CD4-positive, alpha-beta memory T cell (primary cell): ENCODE measurements around the gene MAPK4. TPM values are rescaled to one million over a fixed set of nuclear protein-coding genes. Genes with fewer than 3 reads are reported as not detected.
"Not testable (repeated sequence)": the region's sequence is repeated elsewhere in the genome, so short reads cannot be mapped to it uniquely, and the experiment has no call there.

Source experiments
- CTCF ChIA-PET: fragments of 350-600 bp; sonication (Branson Sonifier 250); formaldehyde crosslinking; loops from one replicate; lab custom pipeline; 2021; ENCODE audit warnings: inconsistent platforms; ENCODE audit not compliant: partially characterized antibody; lab: Charles Lee
- POLR2A ChIA-PET: fragments of 350-600 bp; sonication (Branson Sonifier 250); formaldehyde crosslinking; loops from one replicate; lab custom pipeline; 2021; ENCODE audit not compliant: partially characterized antibody; lab: Charles Lee
- DNase-seq, 5 donors: peaks; one replicate each; pipeline versions ENCODE4 v3.0.0 to v3.0.0-alpha.2; 2020 to 2022; ENCODE audit warnings: mixed read lengths in 1 of 5
- H3K27ac ChIP-seq: one replicate; pipeline ENCODE4 v1.7.0; 2013; ENCODE audit warnings: low read depth, low read length
- H3K27me3 ChIP-seq: 2 replicates; pipeline ENCODE4 v1.7.0; 2013; ENCODE audit warnings: mild to moderate bottlenecking, low read length, moderate library complexity; ENCODE audit not compliant: insufficient read depth
- H3K36me3 ChIP-seq: 2 replicates; pipeline ENCODE4 v1.7.0; 2013; ENCODE audit warnings: mild to moderate bottlenecking, low read length, moderate library complexity; ENCODE audit not compliant: insufficient read depth
- H3K4me1 ChIP-seq: 2 replicates; pipeline ENCODE4 v1.7.0; 2013; ENCODE audit warnings: mild to moderate bottlenecking, low read length, moderate library complexity; ENCODE audit not compliant: insufficient read depth
- H3K4me3 ChIP-seq, 2 donors: one replicate each; pipeline ENCODE4 v1.7.0; 2013; ENCODE audit warnings: low read length in 2 of 2, mild to moderate bottlenecking in 1 of 2
- H3K9me3 ChIP-seq, 2 donors: one replicate each; pipeline ENCODE4 v1.7.0; 2013; ENCODE audit warnings: low read length in 2 of 2, control low read depth in 1 of 2; ENCODE audit not compliant: control insufficient read depth in 1 of 2
- H3K27ac Mint-ChIP-seq, 7 donors: one replicate each; pipeline ENCODE4 v1.8.0; 2020 to 2021; ENCODE audit warnings: mixed read lengths in 7 of 7, mild to moderate bottlenecking in 6 of 7, inconsistent platforms in 3 of 7, moderate library complexity in 3 of 7
- H3K27me3 Mint-ChIP-seq, 2 donors: one replicate each; pipeline ENCODE4 v1.8.0; 2020 to 2021; ENCODE audit warnings: mixed read lengths in 2 of 2
- H3K36me3 Mint-ChIP-seq, 2 donors: one replicate each; pipeline ENCODE4 v1.8.0; 2020 to 2021; ENCODE audit warnings: mixed read lengths in 2 of 2, inconsistent platforms in 1 of 2, mild to moderate bottlenecking in 1 of 2
- H3K4me1 Mint-ChIP-seq, 4 donors: one replicate each; pipeline ENCODE4 v1.8.0; 2020 to 2021; ENCODE audit warnings: mixed read lengths in 4 of 4, mild to moderate bottlenecking in 1 of 4
- H3K4me3 Mint-ChIP-seq, 8 donors: one replicate each; pipeline ENCODE4 v1.8.0; 2020 to 2021; ENCODE audit warnings: mixed read lengths in 8 of 8, mild to moderate bottlenecking in 7 of 8, moderate library complexity in 6 of 8, inconsistent platforms in 3 of 8
- H3K9me3 Mint-ChIP-seq, 8 donors: one replicate each; pipeline ENCODE4 v1.8.0; 2020 to 2021; ENCODE audit warnings: mixed read lengths in 8 of 8, mild to moderate bottlenecking in 5 of 8, inconsistent platforms in 3 of 8, moderate library complexity in 1 of 8
- intact Hi-C: fragments of 100-400 bp; cut with micrococcal nuclease; formaldehyde crosslinking; loops from one replicate; pipeline ENCODE4 v1.15.1; 2023
- polyA plus RNA-seq, 2 donors: library from polyadenylated mRNA; unstranded; fragments of 300-500 nt; fragmentation: Illumina TruSeq; gene quantifications; one replicate each; pipeline ENCODE4 v1.2.3, GENCODE V29; 2021
- total RNA-seq, 2 experiments: library from RNA; stranded (reverse); gene quantifications; one replicate each; pipeline ENCODE4 v1.2.3, GENCODE V29; 2021

The MAPK4 gene
- total RNA-seq (not detected), polyA plus RNA-seq (not detected)

GRCh38 chr18:50559752-50560680, at the start of gene MAPK4:
TSS of gene MAPK4 (plus strand) at chr18:50560087. CDS start at chr18:50663959, 103,872 bp downstream.
- Histone ChIP-seq H3K9me3 (no peaks in the 10 kb centered on the region), H3K36me3 (no peaks in the 10 kb centered on the region), H3K27ac (no peak within 1 kb of the TSS), H3K27me3 (peaks cover 16% of the 10 kb centered on the region), H3K4me1 (peaks cover 13% of the 10 kb centered on the region), H3K4me3 (no peak within 1 kb of the TSS)
- peaks cover 2 to 4% of the 10 kb centered on the region in 2 donors for H3K36me3 Mint-ChIP-seq
- H3K9me3 Mint-ChIP-seq, result peaks cover 4 to 16% (median 9%) of the 10 kb centered on the region in 8 donors
- POLR2A ChIA-PET, result no interaction called here
- H3K27me3 Mint-ChIP-seq, result peaks cover 52 to 57% of the 10 kb centered on the region in 2 donors
- peaks cover 3 to 15% (median 5%) of the 10 kb centered on the region in 4 donors for H3K4me1 Mint-ChIP-seq
- CTCF ChIA-PET, result no interaction called here
- intact Hi-C loops, result no loop called here
- peak within 1 kb of the TSS; percentile 51 to 80 (median 66) for H3K4me3 Mint-ChIP-seq
- no peak for DNase-seq
- H3K27ac Mint-ChIP-seq, result no peak within 1 kb of the TSS

- CTCF ChIA-PET, intact Hi-C loops: not testable (repeated sequence)
Observed at GRCh38 chr18:50517277-50517676, 42.6 kb upstream of the MAPK4 start.

DNA sequence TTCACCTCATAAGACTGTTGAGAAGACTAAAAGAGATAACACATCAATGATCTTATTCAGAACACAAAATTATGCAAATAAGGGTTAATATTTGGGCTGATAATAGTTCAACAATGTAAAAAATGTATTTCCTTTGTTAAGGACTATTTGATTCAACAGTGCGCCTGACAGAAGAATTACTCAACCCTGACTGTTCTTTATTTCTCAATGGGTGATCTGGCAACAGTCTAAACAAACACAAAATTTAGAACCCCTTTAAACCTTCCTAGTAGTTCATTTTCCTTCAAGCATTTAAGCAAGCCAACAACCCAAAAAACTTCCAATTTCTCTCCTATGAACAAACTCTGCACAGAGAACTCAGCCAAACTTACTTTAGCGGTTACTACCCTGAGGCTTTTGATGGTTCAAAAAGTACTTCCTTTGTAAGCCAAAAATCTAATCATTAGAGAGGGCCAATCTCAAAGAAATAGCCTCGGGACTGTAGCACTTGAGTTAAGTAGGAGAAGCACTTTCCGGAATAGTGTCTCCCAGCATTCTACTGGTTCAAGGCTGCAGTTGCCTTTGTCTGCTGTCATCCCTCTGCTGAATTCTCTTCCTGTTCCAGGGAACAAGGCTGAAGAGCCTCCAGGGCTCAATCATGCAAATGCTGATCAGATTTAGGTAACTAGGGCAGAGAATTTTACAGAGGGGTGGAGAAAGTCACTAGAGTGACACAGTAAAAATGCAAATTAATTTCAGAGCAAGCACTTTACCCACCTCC, 40.9 kb upstream of the MAPK4 start:
- ChIA-PET POLR2A (no interaction called here), CTCF (no interaction called here)
- Histone ChIP-seq H3K36me3 (no peaks in the 10 kb centered on the region), H3K9me3 (no peaks in the 10 kb centered on the region), H3K4me3 (no peak overlapping the region), H3K4me1 (no peaks in the 10 kb centered on the region), H3K27ac (no peak overlapping the region), H3K27me3 (no peaks in the 10 kb centered on the region)
- Mint-ChIP-seq H3K9me3 (peaks cover 0 to 2% (median 0%) of the 10 kb centered on the region in 8 donors), H3K27me3 (peaks cover 5 to 11% of the 10 kb centered on the region in 2 donors), H3K36me3 (no peaks in the 10 kb centered on the region), H3K4me1 (no peaks in the 10 kb centered on the region), H3K27ac (no peak overlapping the region), H3K4me3 (no peak overlapping the region)
- intact Hi-C loops, result no loop called here
- DNase-seq, result no peak

More at GRCh38 chr18:50517277-50517676, 42.6 kb upstream of the MAPK4 start:
- H3K36me3 ChIP-seq, H3K9me3 Mint-ChIP-seq, H3K4me3 Mint-ChIP-seq, H3K36me3 Mint-ChIP-seq, H3K4me1 Mint-ChIP-seq, H3K27ac ChIP-seq, H3K9me3 ChIP-seq, POLR2A ChIA-PET, H3K27ac Mint-ChIP-seq, H3K4me3 ChIP-seq, H3K27me3 Mint-ChIP-seq, H3K4me1 ChIP-seq, H3K27me3 ChIP-seq, DNase-seq: not testable (repeated sequence)

- Mint-ChIP-seq H3K36me3 (no peaks in the 10 kb centered on the region), H3K9me3 (peaks cover 0 to 2% (median 0%) of the 10 kb centered on the region in 8 donors), H3K27ac (no peak overlapping the region), H3K27me3 (peaks cover 11 to 22% of the 10 kb centered on the region in 2 donors), H3K4me3 (no peak overlapping the region), H3K4me1 (no peaks in the 10 kb centered on the region)
- Histone ChIP-seq H3K27ac (no peak overlapping the region), H3K27me3 (no peaks in the 10 kb centered on the region), H3K4me1 (no peaks in the 10 kb centered on the region), H3K36me3 (no peaks in the 10 kb centered on the region), H3K9me3 (no peaks in the 10 kb centered on the region), H3K4me3 (no peak overlapping the region)
- ChIA-PET POLR2A (no interaction called here), CTCF (no interaction called here)
- intact Hi-C loops, result no loop called here
- no peak for DNase-seq
Observed at GRCh38 chr18:50523165-50523564, 36.7 kb upstream of the MAPK4 start.

DNA sequence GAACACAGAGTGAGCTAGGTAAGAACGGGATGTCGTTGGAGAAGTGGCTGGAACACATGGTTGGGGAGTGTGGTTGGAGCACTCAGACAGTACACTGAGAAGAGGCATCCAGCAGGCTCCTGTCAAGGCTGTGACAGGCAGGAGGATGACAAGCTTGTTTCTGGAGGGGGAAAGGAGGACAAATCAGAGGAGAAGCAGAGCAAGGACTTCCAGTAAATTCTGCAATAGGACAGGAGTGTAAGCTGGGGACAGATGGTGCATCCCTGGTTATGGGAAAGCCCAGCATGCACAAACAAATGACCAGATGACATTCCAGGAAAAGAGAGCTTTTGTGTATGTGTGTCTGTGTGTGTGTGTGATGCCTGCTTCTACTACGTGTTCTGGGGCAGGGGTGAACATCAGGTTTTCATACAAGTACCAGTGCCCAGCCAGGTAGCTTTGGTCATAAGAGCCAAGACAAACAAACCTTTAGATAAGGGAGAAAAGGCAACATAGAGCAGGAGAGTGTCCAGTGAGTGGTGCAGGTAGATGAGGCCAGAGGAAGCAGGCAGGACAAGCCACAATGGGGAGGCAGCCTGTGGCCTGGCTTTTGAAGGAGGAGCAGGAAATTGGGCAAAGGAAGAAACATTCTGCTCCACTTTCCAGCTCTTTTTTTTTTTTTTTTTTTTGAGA, 32.1 kb upstream of the MAPK4 start:
- Mint-ChIP-seq H3K27me3 (peaks cover 10 to 20% of the 10 kb centered on the region in 2 donors), H3K9me3 (peaks cover 5 to 16% (median 10%) of the 10 kb centered on the region in 8 donors), H3K4me3 (no peak overlapping the region), H3K4me1 (no peaks in the 10 kb centered on the region), H3K27ac (no peak overlapping the region), H3K36me3 (no peaks in the 10 kb centered on the region)
- DNase-seq, result no peak
- Histone ChIP-seq H3K9me3 (peaks cover 0 to 2% of the 10 kb centered on the region in 2 donors), H3K36me3 (no peaks in the 10 kb centered on the region), H3K27me3 (no peaks in the 10 kb centered on the region), H3K4me1 (no peaks in the 10 kb centered on the region), H3K27ac (no peak overlapping the region), H3K4me3 (no peak overlapping the region)
- ChIA-PET CTCF (no interaction called here), POLR2A (no interaction called here)
- intact Hi-C loops, result no loop called here

DNA sequence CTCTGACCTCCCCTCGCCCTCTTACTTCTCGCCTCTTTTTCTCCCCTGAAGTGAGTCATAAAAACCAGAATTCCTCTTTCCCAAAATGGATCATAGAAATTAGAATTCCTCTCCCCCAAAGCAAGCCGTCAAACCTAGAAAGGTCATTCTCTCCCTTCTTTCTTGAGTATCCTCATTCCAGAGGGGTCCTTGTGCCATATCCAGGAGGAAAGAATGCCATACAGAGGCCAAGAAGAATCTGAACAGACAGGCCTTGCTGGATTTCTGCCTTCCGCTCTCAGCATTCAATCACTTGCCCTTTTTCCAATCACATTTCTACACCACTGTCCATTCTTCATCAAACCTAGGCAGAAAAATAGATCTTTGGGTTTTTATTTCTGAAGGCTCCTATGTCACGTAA, 31.1 kb upstream of the MAPK4 start:
- POLR2A ChIA-PET, result no interaction called here
- no peaks in the 10 kb centered on the region for H3K4me1 Mint-ChIP-seq
- H3K27ac ChIP-seq, result no peak overlapping the region
- H3K36me3 Mint-ChIP-seq, result peaks cover 0 to 5% of the 10 kb centered on the region in 2 donors
- intact Hi-C loops, result no loop called here
- no peak overlapping the region for H3K4me3 ChIP-seq
- H3K9me3 ChIP-seq, result peaks cover 0 to 4% of the 10 kb centered on the region in 2 donors
- no peak overlapping the region for H3K4me3 Mint-ChIP-seq
- no peak for DNase-seq
- H3K27ac Mint-ChIP-seq, result no peak overlapping the region
- CTCF ChIA-PET, result no interaction called here
- peaks cover 8 to 26% (median 20%) of the 10 kb centered on the region in 8 donors for H3K9me3 Mint-ChIP-seq
- peaks cover 7 to 14% of the 10 kb centered on the region in 2 donors for H3K27me3 Mint-ChIP-seq
- no peaks in the 10 kb centered on the region for H3K4me1 ChIP-seq
- no peaks in the 10 kb centered on the region for H3K36me3 ChIP-seq
- no peaks in the 10 kb centered on the region for H3K27me3 ChIP-seq

DNA sequence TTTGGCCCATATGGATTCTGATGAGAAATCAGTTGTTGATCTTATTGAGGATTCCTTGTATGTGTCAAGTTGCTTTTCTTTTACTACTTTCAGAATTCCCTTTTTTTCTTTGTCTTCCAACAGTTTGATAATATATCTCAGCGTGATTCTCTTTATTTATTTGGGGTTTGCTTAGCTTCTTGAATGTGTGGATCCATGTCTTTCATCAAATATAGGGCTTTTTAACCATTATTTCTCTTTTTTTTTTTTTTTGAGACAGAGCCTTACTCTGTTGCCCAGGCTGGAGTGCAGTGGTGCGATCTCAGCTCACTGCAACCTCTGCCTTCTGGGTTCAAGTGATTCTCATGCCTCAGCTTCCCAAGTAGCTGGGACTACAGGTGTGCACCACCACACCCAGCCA, 26.1 kb upstream of the MAPK4 start:
- H3K27me3 Mint-ChIP-seq, CTCF ChIA-PET, H3K36me3 ChIP-seq, POLR2A ChIA-PET, intact Hi-C loops, H3K4me1 Mint-ChIP-seq, H3K27ac Mint-ChIP-seq, H3K36me3 Mint-ChIP-seq, H3K27ac ChIP-seq, H3K4me3 Mint-ChIP-seq, H3K4me3 ChIP-seq, DNase-seq, H3K4me1 ChIP-seq, H3K27me3 ChIP-seq, H3K9me3 ChIP-seq: not testable (repeated sequence)
- peaks cover 9 to 45% (median 37%) of the 10 kb centered on the region in 8 donors for H3K9me3 Mint-ChIP-seq
